Right renal pelvis (tissue), 4 donors: ENCODE results near the gene USP20. TPM values are rescaled to one million over a fixed set of nuclear protein-coding genes. Genes with fewer than 3 reads are reported as not detected.

ENCODE experiments used
- DNase-seq, 4 donors: peaks; one replicate each; pipeline ENCODE4 v3.0.0-alpha.2; 2013; ENCODE audit warnings: low read depth in 4 of 4, low spot score in 3 of 4, missing footprints in 1 of 4
- polyA plus RNA-seq, 4 donors: library from polyadenylated mRNA; unstranded; fragments of 120-200 nt; gene quantifications; one replicate each; pipeline ENCODE4 v1.2.1, GENCODE V29; 2013; ENCODE audit not compliant: insufficient read length in 4 of 4

The USP20 gene
- polyA plus RNA-seq, 4 donors: 18.1 to 26.4 (median 22.0) TPM

GRCh38 chr9:129851821-129852220 lies 16.6 kb downstream of the USP20 start:
- no peak for DNase-seq

GRCh38 chr9:129852579-129852978 lies 17.3 kb downstream of the USP20 start:
- DNase-seq: no peak

GRCh38 chr9:129853614-129854013 lies 18.4 kb downstream of the USP20 start:
- DNase-seq: no peak

- no peak for DNase-seq
These were observed 19.4 kb downstream of the USP20 start for GRCh38 chr9:129854588-129855110.

GRCh38 chr9:129857207-129857606 lies 21.9 kb downstream of the USP20 start:
- no peak for DNase-seq

- no peak for DNase-seq
These were observed 23.1 kb downstream of the USP20 start for GRCh38 chr9:129858167-129858962.

GRCh38 chr9:129860653-129861446 lies 25.6 kb downstream of the USP20 start:
- DNase-seq: no peak

GRCh38 chr9:129861447-129861827 lies 26.2 kb downstream of the USP20 start:
- DNase-seq: no peak

- no peak for DNase-seq
These were observed 27.9 kb downstream of the USP20 start for GRCh38 chr9:129863059-129863690.

GRCh38 chr9:129864991-129865647 lies 29.9 kb downstream of the USP20 start:
- no peak for DNase-seq

- DNase-seq: no peak
These were observed 30.5 kb downstream of the USP20 start for GRCh38 chr9:129865668-129866320.

- no peak for DNase-seq
These were observed 31.3 kb downstream of the USP20 start for GRCh38 chr9:129866394-129867135.

- no peak for DNase-seq
These were observed 32.1 kb downstream of the USP20 start for GRCh38 chr9:129867136-129868022.

- no peak for DNase-seq
These were observed 33.0 kb downstream of the USP20 start for GRCh38 chr9:129868023-129868871.

GRCh38 chr9:129868872-129869486 lies 33.7 kb downstream of the USP20 start:
- no peak for DNase-seq

- no peak for DNase-seq
These were observed 34.6 kb downstream of the USP20 start for GRCh38 chr9:129869585-129870501.
